HG03432 (cell line): Measurements from ENCODE around the gene ARHGAP33.
"Not testable (repeated sequence)": the region's sequence is repeated elsewhere in the genome, so short reads cannot be mapped to it uniquely, and the experiment has no call there.

Source experiments
- ATAC-seq: cut with Tn5 transposase; IDR thresholded peaks from one replicate; pipeline ENCODE4 v1.9.1; 2021; ENCODE audit warnings: mild to moderate bottlenecking, moderate library complexity; ENCODE audit not compliant: unreplicated experiment

ARHGAP33 gene

DNA sequence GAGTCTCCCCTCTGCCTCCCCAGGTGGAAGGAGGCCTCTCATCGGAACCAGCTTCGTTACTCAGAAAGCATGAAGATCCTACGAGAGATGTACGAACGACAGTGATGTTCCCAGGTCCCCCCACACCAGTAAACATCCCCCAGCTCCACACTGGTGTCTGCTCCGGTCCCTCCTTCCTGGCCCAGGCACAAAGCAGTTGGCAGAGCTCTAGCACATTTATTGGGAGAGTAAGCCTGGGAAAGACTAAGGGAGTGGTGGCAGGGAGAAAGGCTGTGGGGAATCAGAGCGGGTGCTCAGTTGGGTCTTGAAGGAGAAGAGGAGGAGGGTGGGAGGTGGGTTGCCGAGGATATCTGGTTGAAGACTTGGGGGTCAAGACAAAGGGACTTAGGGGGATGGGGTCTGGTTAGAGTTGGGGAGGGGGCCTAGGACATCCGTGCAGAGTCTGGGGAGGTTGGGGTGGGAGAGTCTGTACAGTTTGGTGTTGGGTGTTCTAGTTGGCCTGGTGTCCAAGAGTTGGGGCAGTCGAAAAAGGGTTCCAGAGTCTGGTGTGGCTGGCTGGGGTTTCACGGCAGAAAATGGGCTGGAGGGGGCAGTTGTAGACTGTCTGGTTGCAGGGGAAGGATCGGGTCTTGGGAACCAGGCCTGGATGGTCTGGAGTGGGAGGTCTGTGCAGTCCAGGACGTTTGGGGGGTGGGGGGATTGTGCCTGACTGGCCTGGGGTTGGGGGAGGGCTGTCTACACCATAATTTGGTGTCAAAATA lies 20.8 kb upstream of the ARHGAP33 start:
- no peak for ATAC-seq

DNA sequence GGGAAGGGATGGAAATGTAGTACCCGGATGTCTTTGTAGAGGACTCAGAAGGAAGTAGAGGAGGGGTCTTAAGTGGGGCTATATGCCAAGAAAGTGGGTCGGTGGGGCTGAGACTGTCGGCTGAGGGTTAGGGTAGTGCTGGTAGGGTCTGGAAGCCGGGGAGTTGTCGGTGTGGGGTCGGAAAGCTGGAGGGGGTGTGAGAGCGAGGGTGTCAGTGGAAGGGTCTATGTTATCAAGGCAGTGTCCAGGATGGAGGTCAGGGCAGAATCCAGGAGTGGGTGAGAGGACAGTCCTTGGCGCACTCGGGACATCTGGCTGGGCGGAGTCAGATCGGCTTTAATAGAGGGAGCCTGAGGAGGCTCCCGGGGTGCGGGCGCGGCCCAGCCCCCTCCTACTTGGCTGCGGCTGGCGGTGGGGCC lies 20.2 kb upstream of the ARHGAP33 start:
- no peak for ATAC-seq

DNA sequence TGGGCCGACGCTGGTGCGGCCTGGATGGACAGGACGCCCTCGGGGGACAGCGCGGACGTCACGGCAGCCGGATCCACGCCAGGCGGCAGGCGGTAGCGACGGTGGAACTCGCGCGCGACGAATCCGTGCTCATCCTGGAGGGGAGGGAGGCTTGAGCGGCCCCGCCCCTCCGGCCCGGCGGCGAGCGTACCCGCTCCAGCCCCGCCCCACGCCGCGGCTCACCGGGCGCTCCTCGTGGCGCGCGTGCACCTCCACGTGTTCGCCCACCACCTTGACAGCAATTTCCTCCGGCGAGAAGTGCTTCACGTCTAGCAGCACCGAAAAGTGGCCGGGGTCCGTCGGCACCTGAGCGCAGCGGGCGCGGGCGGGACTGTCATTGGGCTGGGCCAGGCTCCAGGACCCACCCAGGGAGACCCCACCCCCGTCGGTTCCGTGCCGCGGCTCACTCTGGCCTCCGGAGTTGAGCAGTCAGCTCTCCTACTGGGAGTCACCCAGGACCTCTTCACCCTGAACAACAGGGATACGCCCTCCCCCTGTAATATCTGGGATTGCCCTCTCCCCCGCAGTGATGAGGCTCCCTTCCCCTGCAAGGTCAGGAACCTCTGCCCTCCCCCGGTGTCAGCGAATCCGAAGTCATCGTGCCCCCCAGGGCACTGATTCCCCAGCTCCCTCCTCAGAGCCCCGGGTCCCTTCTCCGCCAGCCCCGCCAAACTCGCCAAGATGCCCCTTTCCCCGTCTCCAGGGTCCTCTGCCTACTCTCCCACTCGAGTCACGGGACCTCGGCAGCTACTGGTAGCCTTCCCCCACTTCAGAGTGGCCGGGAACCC lies 19.6 kb upstream of the ARHGAP33 start:
- ATAC-seq = no peak

DNA sequence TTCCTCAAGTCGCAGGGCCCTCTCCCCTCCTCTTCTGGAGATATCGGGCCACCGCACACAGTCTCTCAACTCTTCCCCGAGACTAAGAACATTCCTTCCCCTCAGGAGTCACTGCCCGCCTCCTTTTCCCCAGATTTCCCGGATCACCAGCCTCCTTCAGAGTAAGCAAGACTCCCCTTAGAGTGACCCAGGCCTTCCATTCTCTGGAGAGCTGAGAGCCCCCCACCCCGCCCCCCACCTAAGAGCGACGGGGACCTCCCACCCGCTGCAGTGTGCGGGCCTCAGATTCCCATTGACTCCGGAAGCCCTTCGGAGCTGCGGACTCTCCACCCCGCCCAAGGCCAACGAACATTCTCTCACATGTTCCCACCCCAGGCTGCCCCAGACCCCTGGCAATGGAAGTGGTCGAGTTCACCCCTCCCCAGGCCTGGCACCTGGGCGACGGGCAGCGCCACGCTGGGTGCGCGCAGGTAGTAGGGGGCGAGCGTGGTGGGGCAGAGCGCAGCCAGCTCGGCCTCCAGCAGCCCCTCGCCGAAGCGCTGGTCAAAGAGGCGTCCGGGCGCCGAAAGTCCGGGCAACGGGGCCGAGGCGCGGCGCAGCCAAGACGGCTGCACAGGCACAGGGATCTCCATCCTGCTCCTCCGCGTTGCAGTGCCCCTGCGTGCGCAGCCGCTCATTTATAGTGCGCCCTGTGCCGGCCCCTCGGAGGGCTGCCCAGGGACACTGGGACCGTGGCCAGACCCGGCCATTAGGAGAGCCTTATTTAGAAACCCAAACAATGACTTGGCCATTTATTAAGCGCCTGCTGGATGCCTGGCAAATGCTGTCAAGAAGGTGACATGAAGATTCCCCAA lies 18.8 kb upstream of the ARHGAP33 start, which contains the start of gene HSPB6:
TSS of gene HSPB6 (minus strand) at position 653 of the 854 bp plus-strand sequence. CDS start at position 632, 21 bp downstream.
- ATAC-seq = no peak

DNA sequence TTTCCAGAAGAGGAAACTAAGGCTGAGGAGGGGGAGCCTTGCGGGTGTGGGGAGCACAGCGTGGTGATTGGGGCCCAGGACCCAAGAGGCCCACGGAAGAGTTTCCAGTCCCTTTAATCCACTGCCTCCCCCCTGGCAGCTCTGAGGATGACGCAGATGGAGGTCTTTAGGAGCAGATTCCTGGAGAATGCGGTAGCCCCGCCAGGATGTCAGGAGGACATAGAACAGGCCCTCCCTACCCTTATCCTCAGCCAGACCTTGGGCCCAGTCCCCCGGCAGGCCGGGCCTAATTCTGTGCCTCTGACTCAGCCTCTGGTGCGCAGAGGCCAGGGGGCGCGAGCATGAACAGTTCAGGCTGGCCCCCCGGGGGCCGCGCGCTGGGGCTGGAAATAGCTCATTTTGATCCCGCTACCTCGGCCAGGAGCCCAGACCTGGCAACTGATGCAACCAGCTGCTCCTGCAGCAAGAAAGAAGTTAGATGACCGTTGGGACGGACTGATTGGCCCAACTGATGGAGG lies 18.1 kb upstream of the ARHGAP33 start:
- peak; percentile 9 for ATAC-seq

DNA sequence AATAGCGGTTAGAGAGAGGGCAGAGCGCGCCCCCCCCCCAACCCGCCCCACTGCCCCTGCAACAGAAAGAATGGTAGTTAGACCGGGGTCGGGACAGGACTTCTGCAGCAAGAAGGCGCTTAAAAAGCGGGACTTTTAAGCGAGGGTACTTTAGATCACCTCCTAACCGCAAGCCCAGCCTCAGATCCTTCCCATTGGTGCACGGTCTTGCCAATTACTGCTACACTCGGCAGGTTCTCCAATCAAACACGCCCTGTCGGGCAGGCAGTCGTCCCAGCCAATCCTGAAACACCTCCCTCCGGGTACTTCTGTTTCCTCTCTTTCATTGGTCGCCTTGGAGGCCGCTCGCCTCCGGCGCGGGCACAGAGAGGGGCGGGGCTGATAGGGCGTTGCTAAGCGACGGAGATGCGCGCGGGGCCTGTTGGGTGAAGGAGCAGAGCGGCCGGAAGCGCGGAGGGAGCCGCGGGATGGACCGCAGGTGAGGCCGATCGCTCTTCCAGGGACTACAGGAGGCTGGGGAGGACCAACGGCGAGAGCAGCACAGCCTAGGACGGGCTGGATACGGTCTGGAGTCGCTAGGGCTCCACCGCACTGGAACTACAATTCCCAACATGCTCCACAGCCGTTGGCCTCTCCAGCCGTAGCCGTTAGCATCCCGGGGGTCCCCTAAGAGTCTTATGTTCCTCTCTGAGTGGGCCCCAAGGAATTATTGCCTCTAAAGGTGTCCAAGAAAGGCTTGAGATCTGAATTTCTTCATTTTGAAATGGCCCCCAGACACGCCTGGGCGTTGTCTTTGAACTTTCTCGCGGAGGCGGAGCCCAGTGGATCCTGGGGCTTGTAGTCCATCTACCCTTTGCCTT lies 17.4 kb upstream of the ARHGAP33 start, which contains the start of gene PROSER3:
TSS of gene PROSER3 (plus strand) at position 428 of the 860 bp plus-strand sequence. CDS start at position 468, 40 bp downstream.
- peak; percentile 92 for ATAC-seq

DNA sequence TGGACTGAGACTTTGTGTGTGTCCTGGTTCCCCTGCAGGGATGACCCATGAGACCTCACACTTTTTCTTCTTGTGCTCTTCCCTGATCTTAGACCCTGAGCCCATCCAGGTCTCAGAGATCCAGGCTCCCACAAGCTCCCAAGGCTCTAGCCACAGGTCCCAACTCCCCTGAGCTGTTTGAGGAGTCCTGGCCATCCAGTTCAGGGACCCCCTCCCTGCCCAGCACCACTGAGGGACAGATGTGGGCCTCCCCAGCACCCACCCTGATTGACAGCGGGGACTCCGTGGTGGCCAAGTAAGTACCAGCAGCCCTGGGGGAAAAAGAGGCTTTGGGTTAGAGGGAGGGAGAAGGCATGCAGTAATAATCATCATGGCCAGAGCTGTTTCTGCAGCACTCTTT lies 15.7 kb upstream of the ARHGAP33 start:
- ATAC-seq = no peak

DNA sequence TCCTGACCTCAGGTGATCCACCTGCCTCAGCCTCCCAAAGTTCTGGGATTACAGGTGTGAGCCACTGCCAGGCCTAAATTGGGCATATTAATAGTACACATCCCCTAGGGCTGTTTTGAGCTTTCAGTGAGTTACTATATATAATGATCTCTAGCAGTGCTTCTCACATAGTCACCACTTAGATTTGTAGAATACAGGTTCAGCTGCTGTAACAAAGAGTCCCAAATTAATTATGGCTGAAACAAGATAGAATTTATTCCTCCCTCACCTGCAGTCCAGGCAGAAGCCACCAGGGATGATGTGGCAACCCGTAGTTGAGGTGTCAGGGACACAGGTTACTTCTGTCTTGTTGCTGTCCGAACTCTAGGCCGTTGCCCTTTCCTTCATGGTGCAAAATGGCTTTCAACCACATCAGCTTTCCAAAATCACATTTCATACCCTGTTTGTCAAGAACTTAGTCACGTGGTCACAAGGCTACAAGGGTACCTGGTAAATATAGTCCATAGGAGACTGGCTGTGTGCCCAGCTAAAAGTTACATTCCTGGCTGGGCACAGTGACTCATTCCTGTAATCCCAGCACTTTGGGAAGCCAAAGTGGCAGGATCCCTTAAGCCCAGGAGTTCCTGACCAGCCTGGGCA lies 14.5 kb upstream of the ARHGAP33 start:
- no peak for ATAC-seq

DNA sequence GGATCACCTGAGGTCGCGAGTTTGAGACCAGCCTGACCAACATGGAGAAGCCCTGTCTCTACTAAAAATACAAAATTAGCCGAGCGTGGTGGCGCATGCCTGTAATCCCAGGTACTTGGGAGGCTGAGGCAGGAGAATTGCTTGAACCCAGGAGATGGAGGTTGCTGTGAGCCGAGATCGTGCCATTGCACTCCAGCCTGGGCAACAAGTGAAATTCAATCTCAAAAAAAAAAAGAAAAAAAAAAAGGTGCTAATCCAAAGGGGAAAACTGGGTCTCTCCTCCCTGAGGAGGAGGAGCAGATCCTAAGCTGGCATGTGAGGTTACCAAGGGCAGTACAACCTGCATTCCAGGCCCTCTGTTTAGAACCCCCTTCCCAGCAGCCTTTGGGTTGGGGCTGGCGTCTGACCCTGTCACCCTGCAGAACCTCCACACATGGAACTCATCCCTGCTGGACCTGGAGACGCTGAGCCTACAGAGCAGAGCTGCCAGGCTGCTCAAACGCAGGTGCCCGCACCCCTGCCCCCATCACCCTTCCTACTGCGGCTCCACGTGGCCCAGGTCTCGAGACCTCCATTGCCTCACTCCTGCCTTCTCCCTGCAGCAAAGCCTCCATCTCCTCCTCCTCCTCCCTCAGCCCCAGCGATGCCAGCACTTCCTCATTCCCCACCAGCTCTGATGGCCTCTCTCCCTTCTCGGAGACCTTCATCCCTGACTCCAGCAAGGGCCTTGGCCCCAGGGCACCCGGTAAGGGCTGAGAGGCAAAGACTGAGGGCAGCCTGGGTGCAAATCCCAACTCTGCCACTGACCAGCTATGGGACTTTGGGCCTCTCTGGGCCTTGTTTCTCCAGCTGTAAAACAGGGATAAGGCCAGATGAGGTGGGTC lies 10.7 kb upstream of the ARHGAP33 start:
- no peak for ATAC-seq

DNA sequence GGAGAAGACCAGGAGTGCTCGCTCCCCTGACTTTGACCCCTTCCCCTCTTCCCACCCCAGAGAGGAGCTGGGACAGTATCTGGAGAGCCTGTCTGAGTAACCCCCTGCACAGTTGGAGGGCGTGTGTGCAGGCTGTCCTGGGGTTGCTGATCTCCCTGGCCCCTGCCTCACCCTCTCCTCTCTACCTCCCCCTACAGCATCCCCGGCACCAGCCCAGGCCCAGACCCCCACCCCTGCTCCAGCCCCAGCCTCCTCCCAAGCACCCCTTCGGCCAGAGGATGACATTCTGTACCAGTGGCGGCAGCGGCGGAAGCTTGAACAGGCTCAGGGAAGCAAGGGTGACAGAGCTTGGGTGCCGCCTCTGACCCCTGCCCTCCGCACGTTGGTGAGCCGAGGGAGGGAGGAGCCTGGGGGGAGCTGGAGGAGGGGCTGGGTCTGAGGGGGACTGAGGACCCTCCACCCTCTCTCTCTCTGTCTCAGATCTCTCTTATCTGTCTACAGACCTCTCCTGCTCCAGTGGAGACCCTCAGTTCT lies 8.7 kb upstream of the ARHGAP33 start:
- no peak for ATAC-seq

DNA sequence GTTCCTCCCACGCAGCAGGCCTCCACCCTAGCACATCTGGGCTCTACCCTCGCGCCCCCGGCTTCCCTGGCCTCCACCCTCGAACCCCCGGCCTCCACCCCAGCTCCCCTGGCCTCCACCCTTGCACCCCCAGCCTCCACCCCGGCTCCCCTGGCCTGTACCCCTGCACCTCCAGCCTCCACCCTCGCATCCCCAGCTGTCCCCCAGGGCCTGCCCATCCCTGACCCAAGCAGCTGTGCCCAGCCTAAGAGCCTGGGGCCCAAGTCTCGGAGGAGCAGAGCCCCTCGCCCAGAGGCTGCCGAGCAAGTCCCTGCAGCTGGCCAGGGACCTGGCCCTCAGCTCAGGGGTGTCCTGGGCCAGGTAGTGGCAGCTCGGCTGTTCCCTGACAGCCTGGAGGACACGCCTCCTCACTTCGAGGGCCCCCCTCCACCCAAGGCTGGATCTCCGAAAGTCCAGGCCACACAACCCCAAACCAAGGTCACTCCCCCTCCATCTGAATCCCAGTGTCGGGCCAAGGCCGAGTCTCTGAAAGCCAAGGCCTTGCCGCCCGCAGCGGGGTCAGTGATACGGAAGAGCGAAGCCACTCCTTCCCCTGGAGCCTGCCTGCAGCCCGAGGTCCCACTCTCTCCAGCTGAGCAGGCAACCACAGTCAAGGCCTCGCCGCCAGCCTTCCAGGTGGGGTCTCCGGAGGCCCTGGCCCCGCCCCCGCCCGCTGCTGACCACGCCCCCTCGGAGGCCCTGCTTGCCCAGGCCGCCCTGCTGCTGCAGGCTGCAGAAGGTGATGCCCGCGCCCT lies 7.9 kb upstream of the ARHGAP33 start:
- no peak for ATAC-seq

DNA sequence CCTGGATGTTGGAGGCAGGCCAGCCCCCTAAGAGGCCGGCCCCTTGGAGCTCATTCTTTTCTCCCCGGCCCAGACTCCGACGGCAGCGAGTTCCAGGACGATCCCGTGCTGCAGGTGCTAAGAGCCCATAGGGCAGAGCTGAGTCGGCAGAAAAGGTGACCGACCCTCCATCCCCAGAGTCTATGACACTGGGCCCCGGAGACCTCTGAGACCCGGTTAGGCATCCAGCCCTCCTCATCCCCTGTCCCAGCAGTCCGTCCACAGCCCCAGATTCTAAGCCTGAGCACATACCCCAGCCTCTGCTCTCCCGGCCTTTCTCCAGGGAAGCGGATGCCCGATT lies 7.3 kb upstream of the ARHGAP33 start:
- ATAC-seq = no peak

DNA sequence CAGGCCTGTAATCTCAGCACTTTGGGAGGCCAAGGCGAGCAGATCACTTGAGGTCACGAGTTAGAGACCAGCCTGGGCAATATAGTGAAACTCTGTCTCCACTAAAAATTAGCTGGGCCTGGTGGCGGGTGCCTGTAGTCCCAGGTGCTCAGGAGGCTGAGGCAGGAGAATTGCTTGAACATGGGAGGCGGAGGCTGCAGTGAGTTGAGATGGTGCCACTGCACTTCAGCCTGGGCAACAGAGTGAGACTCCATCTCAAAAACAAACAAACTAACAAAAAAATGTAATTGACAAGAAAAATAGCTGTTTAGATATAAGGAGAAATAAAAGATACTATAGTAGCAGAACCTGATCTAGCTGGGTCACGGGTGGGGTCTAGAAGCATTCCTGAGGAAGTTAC lies 3.0 kb upstream of the ARHGAP33 start:
- not testable (repeated sequence) for ATAC-seq

DNA sequence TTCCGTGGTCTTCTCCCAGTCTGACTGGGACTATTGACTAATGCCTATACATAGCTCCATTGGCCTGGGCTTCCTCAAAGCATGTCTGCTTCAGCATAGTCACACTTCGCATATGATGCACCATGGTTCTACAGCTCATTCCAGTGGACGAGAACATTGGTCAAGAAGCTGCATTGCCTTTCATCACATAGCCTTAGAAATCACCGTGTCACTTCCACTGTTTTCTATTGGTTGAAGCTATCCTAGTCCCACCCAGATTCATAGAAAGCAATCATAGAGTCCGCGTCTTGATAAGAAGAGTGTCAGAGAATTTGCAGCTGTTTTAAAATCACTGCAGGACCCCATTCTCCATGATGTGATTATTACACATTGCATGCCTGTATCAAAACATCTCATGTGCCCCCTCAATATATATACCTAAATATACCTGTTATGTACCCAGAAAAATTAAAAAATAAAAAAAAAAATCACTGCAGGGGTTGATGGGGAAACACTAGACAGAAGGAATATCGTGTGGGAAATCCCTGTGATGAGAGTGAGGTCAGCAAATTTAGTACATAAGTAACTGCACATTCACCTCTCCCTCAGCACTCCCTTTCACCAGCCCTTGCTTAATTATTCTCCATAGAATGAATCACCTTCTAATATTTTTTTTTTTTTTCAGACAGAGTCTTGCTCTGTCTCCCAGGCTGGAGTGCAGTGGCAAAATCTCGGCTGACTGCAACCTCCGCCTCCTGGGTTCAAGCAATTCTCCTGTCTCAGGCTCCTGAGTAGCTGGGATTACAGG lies 2.2 kb upstream of the ARHGAP33 start:
- ATAC-seq = no peak

DNA sequence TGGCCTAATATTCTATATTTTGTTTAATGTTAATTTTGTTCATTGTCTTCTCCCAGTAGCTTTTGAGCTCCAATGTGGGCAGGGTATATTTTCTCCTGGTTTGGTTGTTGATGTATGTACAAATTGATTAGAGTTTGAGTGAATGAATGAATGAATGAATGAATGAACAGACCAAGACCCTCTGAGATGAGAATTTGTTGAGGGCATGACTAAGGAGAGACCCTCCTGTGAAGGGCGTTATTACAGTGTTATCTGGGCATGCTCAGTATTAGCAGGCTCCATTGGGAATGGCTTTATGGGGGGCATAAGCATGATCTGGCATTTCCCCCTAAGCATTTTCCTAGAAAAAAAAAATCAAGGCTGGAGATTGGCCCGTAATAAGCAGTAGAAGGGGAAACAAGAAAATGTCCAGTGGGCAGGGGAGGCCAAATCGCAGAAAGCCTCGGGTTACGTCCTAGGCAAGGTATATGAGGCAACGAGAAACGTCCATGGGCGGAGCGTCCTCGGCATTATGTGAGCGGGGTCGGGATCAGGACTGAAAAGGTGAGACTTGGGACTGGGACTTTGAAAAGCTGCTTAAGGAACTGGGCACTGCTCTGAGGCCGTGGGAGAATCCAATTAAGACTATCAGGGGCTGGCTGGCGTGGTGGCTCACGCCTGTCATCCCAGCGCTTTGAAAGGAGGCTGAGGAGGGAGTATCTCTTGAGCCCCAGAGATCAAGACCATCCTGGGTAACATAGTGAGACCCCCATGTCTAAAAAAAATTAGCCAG lies 904 bp upstream of the ARHGAP33 start:
- no peak for ATAC-seq

DNA sequence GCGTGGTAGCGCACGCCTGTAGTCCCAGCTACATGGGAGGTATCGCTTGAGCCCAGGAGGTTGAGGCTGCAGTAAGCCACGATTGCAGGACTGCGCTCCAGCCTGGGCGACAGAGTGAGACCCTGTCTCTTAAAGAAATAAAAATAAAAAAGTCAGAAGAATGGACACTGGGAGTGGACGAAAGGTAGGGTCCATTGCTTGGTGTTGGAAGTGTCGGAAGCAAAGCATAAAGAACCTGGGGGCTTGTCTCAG lies 392 bp upstream of the ARHGAP33 start:
- no peak for ATAC-seq
